H9 (cell line): ENCODE results near the gene CLEC18B. TPM values are rescaled to one million over a fixed set of nuclear protein-coding genes. Genes with fewer than 3 reads are reported as not detected.
"Not testable (repeated sequence)": the region's sequence is repeated elsewhere in the genome, so short reads cannot be mapped to it uniquely, and the experiment has no call there.

Source experiments
- DNase-seq: peaks from one replicate; pipeline ENCODE4 v3.0.0-alpha.2; 2017
- H2AFZ ChIP-seq: one replicate; pipeline ENCODE4 v1.6.1; 2013; ENCODE audit warnings: mild to moderate bottlenecking, low read length, control low read depth, moderate library complexity
- H2AK5ac ChIP-seq: 2 replicates; pipeline ENCODE4 v1.6.1; 2013; ENCODE audit warnings: low read length, control low read depth, mixed read lengths; ENCODE audit not compliant: insufficient read length
- H2BK120ac ChIP-seq: one replicate; pipeline ENCODE4 v1.6.1; 2013; ENCODE audit warnings: low read depth, mild to moderate bottlenecking, low read length, control low read depth, inconsistent platforms; ENCODE audit not compliant: poor library complexity, severe bottlenecking
- H2BK12ac ChIP-seq: 2 replicates; pipeline ENCODE4 v1.6.1; 2013; ENCODE audit warnings: low read length, control low read depth, mixed read lengths, low read depth; ENCODE audit not compliant: insufficient read length
- H2BK15ac ChIP-seq: 2 replicates; pipeline ENCODE4 v1.6.1; 2013; ENCODE audit warnings: low read depth, low read length, control low read depth
- H2BK20ac ChIP-seq: one replicate; pipeline ENCODE4 v1.6.1; 2013; ENCODE audit warnings: low read depth, mild to moderate bottlenecking, low read length, control low read depth, inconsistent platforms; ENCODE audit not compliant: poor library complexity, severe bottlenecking
- H2BK5ac ChIP-seq: 2 replicates; pipeline ENCODE4 v1.6.1; 2013; ENCODE audit warnings: low read length, control low read depth, mixed read lengths; ENCODE audit not compliant: insufficient read length
- H3K14ac ChIP-seq: 2 replicates; pipeline ENCODE4 v1.6.1; 2013; ENCODE audit warnings: low read length, control low read depth; ENCODE audit not compliant: insufficient read depth
- H3K18ac ChIP-seq: 2 replicates; pipeline ENCODE4 v1.6.1; 2013; ENCODE audit warnings: low read depth, mild to moderate bottlenecking, mixed read lengths, low read length, control low read depth; ENCODE audit not compliant: insufficient read length
- H3K23ac ChIP-seq: 2 replicates; pipeline ENCODE4 v1.6.1; 2013; ENCODE audit warnings: low read length, control low read depth, mixed read lengths, low read depth; ENCODE audit not compliant: insufficient read length
- H3K23me2 ChIP-seq: 2 replicates; pipeline ENCODE4 v1.6.1; 2013; ENCODE audit warnings: low read depth, mild to moderate bottlenecking, mixed read lengths, low read length, control low read depth; ENCODE audit not compliant: insufficient read length, poor library complexity, severe bottlenecking
- H3K27ac ChIP-seq: 2 replicates; pipeline ENCODE4 v1.5.1; 2013; ENCODE audit warnings: low read length, control low read depth, mixed read lengths, low read depth; ENCODE audit not compliant: insufficient read length
- H3K27me3 ChIP-seq: 2 replicates; pipeline ENCODE4 v1.6.1; 2013; ENCODE audit warnings: low read length, control low read depth, inconsistent platforms; ENCODE audit not compliant: insufficient read depth
- H3K4ac ChIP-seq: 2 replicates; pipeline ENCODE4 v1.6.1; 2013; ENCODE audit warnings: low read depth, mild to moderate bottlenecking, control low read depth, inconsistent platforms, low read length, moderate library complexity
- H3K4me1 ChIP-seq: 2 replicates; pipeline ENCODE4 v1.6.1; 2013; ENCODE audit warnings: low read length, control low read depth, inconsistent platforms; ENCODE audit not compliant: insufficient read depth
- H3K4me2 ChIP-seq: 2 replicates; pipeline ENCODE4 v1.6.1; 2013; ENCODE audit warnings: low read length, control low read depth, mixed read lengths; ENCODE audit not compliant: insufficient read length, insufficient read depth
- H3K56ac ChIP-seq: 2 replicates; pipeline ENCODE4 v1.6.1; 2013; ENCODE audit warnings: low read depth, mild to moderate bottlenecking, mixed read lengths, low read length, control low read depth; ENCODE audit not compliant: insufficient read length
- H3K79me1 ChIP-seq: 2 replicates; pipeline ENCODE4 v1.6.1; 2013; ENCODE audit warnings: low read depth, mild to moderate bottlenecking, moderate library complexity, low read length, control low read depth, inconsistent platforms; ENCODE audit not compliant: insufficient read depth, poor library complexity, severe bottlenecking
- H3K79me2 ChIP-seq: 2 replicates; pipeline ENCODE4 v1.6.1; 2013; ENCODE audit warnings: low read length, control low read depth, inconsistent platforms; ENCODE audit not compliant: insufficient read depth
- H3K9ac ChIP-seq: 2 replicates; pipeline ENCODE4 v1.6.1; 2013; ENCODE audit warnings: low read length, control low read depth, mixed read lengths; ENCODE audit not compliant: insufficient read length; ENCODE audit errors: extremely low read depth
- H3K9me3 ChIP-seq: one replicate; pipeline ENCODE4 v1.6.1; 2013; ENCODE audit warnings: low read depth, low read length, inconsistent platforms; ENCODE audit not compliant: control insufficient read depth
- H3T11ph ChIP-seq: one replicate; pipeline ENCODE4 v1.6.1; 2013; ENCODE audit warnings: mild to moderate bottlenecking, low read length, control low read depth, inconsistent platforms
- H4K20me1 ChIP-seq: one replicate; pipeline ENCODE4 v1.6.1; 2013; ENCODE audit not compliant: control insufficient read depth, insufficient read length, insufficient read depth
- H4K5ac ChIP-seq: 2 replicates; pipeline ENCODE4 v1.6.1; 2013; ENCODE audit warnings: low read depth, mild to moderate bottlenecking, mixed read lengths, low read length, control low read depth; ENCODE audit not compliant: insufficient read length
- H4K8ac ChIP-seq: replicated peaks from 2 replicates; pipeline ENCODE4 v1.6.1; 2013; ENCODE audit warnings: low read length, control low read depth, mixed read lengths, low read depth; ENCODE audit not compliant: insufficient read length
- H4K91ac ChIP-seq: 2 replicates; pipeline ENCODE4 v1.6.1; 2013; ENCODE audit warnings: low read depth, mild to moderate bottlenecking, moderate library complexity, mixed read lengths, low read length, control low read depth; ENCODE audit not compliant: insufficient read length
- H3K27ac Mint-ChIP-seq, 3 experiments: 2 replicates in 2 of 3; 3 replicates in 1 of 3; pipeline ENCODE4 v1.8.0; 2020 to 2021; ENCODE audit warnings: mixed read lengths in 3 of 3, mild to moderate bottlenecking in 1 of 3, moderate library complexity in 1 of 3
- H3K27me3 Mint-ChIP-seq: 2 replicates; pipeline ENCODE4 v1.8.0; 2021; ENCODE audit warnings: low read depth, mild to moderate bottlenecking, moderate library complexity, mixed read lengths
- H3K36me3 Mint-ChIP-seq, 3 experiments: 2 replicates in 2 of 3; 3 replicates in 1 of 3; pipeline ENCODE4 v1.8.0; 2020 to 2021; ENCODE audit warnings: low read depth in 3 of 3, mixed read lengths in 3 of 3; ENCODE audit not compliant: insufficient read depth in 1 of 3
- H3K4me1 Mint-ChIP-seq, 2 experiments: 2 replicates each; pipeline ENCODE4 v1.8.0; 2020; ENCODE audit warnings: mixed read lengths in 2 of 2
- H3K4me3 Mint-ChIP-seq, 2 experiments: 2 replicates in 1 of 2; 3 replicates in 1 of 2; pipeline ENCODE4 v1.8.0; 2020 to 2021; ENCODE audit warnings: mild to moderate bottlenecking in 2 of 2, mixed read lengths in 2 of 2, moderate library complexity in 1 of 2
- H3K9me3 Mint-ChIP-seq, 2 experiments: 2 replicates in 1 of 2; 3 replicates in 1 of 2; pipeline ENCODE4 v1.8.0; 2020; ENCODE audit warnings: mild to moderate bottlenecking in 2 of 2, mixed read lengths in 2 of 2, moderate library complexity in 1 of 2
- WGBS: extraction: QIAGEN DNeasy Blood & Tissue Kit; methylation state at CpG from one replicate; pipeline ENCODE4 v1.1.7; 2013; ENCODE audit warnings: missing lambda C conversion rate, low lambda C conversion rate, mixed read lengths; ENCODE audit not compliant: insufficient read length; ENCODE audit errors: extremely low coverage; 5-methylcytosine and 5-hydroxymethylcytosine counted together
- total RNA-seq: library from RNA; stranded (reverse); gene quantifications from 2 replicates; pipeline ENCODE4 v1.2.1, GENCODE V29; 2021

The CLEC18B gene
- total RNA-seq, 1 experiment from 2014 or later = 0.37 TPM

- H3K36me3 Mint-ChIP-seq, H4K8ac ChIP-seq, H3K4me1 Mint-ChIP-seq, H3K27ac Mint-ChIP-seq, H2BK15ac ChIP-seq, H3K56ac ChIP-seq, H3K4ac ChIP-seq, H3K14ac ChIP-seq, H3K18ac ChIP-seq, H3K27me3 Mint-ChIP-seq, H4K91ac ChIP-seq, H3K9ac ChIP-seq, H2BK20ac ChIP-seq, H4K5ac ChIP-seq, H3T11ph ChIP-seq, H2AFZ ChIP-seq, H2BK120ac ChIP-seq, H3K23ac ChIP-seq, H2BK5ac ChIP-seq, H3K79me1 ChIP-seq, H3K79me2 ChIP-seq, H3K9me3 Mint-ChIP-seq, H2BK12ac ChIP-seq, DNase-seq, H3K9me3 ChIP-seq, H3K4me1 ChIP-seq, H3K4me2 ChIP-seq, H3K27ac ChIP-seq, H4K20me1 ChIP-seq, H3K4me3 Mint-ChIP-seq, H3K27me3 ChIP-seq, H2AK5ac ChIP-seq, H3K23me2 ChIP-seq: not testable (repeated sequence)
- no CpG with 5 or more reads among the region's 9 CpGs for WGBS
These were observed 7.8 kb downstream of the CLEC18B start for GRCh38 chr16:74413485-74413884.

GRCh38 chr16:74412775-74413390 lies 8.4 kb downstream of the CLEC18B start:
- not testable (repeated sequence) for DNase-seq, H4K5ac ChIP-seq, H3K9ac ChIP-seq, H3T11ph ChIP-seq, H3K27me3 ChIP-seq, H3K9me3 ChIP-seq, H3K4me1 Mint-ChIP-seq, H3K9me3 Mint-ChIP-seq, H4K91ac ChIP-seq, H4K8ac ChIP-seq, H3K18ac ChIP-seq, H2AK5ac ChIP-seq, H3K23ac ChIP-seq, H2BK15ac ChIP-seq, H2BK120ac ChIP-seq, H3K56ac ChIP-seq, H3K4me1 ChIP-seq, H2BK20ac ChIP-seq, H3K4me3 Mint-ChIP-seq, H2AFZ ChIP-seq, H2BK12ac ChIP-seq, H3K14ac ChIP-seq, H3K4ac ChIP-seq, H3K36me3 Mint-ChIP-seq, H3K23me2 ChIP-seq, H3K79me1 ChIP-seq, H3K27ac ChIP-seq, H3K4me2 ChIP-seq, H4K20me1 ChIP-seq, H3K79me2 ChIP-seq, H3K27me3 Mint-ChIP-seq, H3K27ac Mint-ChIP-seq, H2BK5ac ChIP-seq
- no CpG with 5 or more reads among the region's 10 CpGs for WGBS
